ENCODE data around the gene PPIE.

Gene PPIE

GRCh38 chr1:39699419-39699818 is 39.3 kb upstream of the PPIE start:
- TF ChIP-seq, protein P1, sequence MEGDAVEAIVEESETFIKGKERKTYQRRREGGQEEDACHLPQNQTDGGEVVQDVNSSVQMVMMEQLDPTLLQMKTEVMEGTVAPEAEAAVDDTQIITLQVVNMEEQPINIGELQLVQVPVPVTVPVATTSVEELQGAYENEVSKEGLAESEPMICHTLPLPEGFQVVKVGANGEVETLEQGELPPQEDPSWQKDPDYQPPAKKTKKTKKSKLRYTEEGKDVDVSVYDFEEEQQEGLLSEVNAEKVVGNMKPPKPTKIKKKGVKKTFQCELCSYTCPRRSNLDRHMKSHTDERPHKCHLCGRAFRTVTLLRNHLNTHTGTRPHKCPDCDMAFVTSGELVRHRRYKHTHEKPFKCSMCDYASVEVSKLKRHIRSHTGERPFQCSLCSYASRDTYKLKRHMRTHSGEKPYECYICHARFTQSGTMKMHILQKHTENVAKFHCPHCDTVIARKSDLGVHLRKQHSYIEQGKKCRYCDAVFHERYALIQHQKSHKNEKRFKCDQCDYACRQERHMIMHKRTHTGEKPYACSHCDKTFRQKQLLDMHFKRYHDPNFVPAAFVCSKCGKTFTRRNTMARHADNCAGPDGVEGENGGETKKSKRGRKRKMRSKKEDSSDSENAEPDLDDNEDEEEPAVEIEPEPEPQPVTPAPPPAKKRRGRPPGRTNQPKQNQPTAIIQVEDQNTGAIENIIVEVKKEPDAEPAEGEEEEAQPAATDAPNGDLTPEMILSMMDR (IDR thresholded peaks at IDR 0.05; ENCODE audit: low read depth, low read length), result no peak

GRCh38 chr1:39700348-39700747 is 38.3 kb upstream of the PPIE start:
- DNase-seq (ENCODE audit: low read depth), result no peak
- no peak overlapping the region for H3K4me3 ChIP-seq (ENCODE audit: low read depth, low read length)
- TF ChIP-seq, protein P2, sequence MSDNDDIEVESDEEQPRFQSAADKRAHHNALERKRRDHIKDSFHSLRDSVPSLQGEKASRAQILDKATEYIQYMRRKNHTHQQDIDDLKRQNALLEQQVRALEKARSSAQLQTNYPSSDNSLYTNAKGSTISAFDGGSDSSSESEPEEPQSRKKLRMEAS (IDR thresholded peaks at IDR 0.05; ENCODE audit: low read depth, low read length), result no peak
- TF ChIP-seq, protein P1 (IDR thresholded peaks at IDR 0.05; ENCODE audit: low read depth, low read length), result no peak

More at GRCh38 chr1:39699419-39699818, 39.3 kb upstream of the PPIE start:
- H3K4me3 ChIP-seq (ENCODE audit: low read depth, low read length), result no peak overlapping the region
- DNase-seq (ENCODE audit: low read depth), result no peak

- TF ChIP-seq, protein P2 (IDR thresholded peaks at IDR 0.05; ENCODE audit: low read depth, low read length), result no peak
- TF ChIP-seq POLR2A (IDR thresholded peaks at IDR 0.05; ENCODE audit: extremely low read depth, insufficient read length), result no peak
- TF ChIP-seq, protein P1 (IDR thresholded peaks at IDR 0.05; ENCODE audit: low read depth, low read length), result no peak
- no peak overlapping the region for H3K4me3 ChIP-seq (ENCODE audit: low read depth, low read length)
- DNase-seq (ENCODE audit: low read depth), result no peak
These were observed 37.6 kb upstream of the PPIE start for GRCh38 chr1:39701049-39701439.

DNA sequence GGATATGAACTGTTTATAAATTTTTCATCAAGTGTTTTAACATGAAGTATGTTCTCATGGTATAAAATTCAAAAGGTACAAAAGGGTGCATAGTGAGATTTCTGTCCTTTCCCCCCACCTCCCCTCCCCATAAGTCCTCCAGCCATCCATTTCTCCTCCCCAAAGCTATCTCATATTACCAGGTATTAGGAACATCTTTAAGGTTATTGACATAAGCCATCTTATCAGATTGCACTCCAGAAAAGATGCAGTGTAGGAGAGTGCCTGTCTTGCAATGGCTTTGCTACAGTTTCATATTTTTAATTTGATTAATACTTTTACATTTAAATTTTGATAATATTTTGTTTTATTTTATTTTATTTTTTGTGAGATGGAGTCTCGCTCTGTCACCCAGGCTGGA is 33.9 kb upstream of the PPIE start:
- TF ChIP-seq MYC (IDR thresholded peaks at IDR 0.05; ENCODE audit: low read depth, low read length), result no peak
- TF ChIP-seq, protein P1 (IDR thresholded peaks at IDR 0.05; ENCODE audit: low read depth, low read length), result no peak
- TF ChIP-seq POLR2A (IDR thresholded peaks at IDR 0.05; ENCODE audit: extremely low read depth, insufficient read length), result no peak
- TF ChIP-seq, protein P2 (IDR thresholded peaks at IDR 0.05; ENCODE audit: low read depth, low read length), result no peak
- no peak for DNase-seq (ENCODE audit: low read depth)
- no peak overlapping the region for H3K4me3 ChIP-seq (ENCODE audit: low read depth, low read length)

DNA sequence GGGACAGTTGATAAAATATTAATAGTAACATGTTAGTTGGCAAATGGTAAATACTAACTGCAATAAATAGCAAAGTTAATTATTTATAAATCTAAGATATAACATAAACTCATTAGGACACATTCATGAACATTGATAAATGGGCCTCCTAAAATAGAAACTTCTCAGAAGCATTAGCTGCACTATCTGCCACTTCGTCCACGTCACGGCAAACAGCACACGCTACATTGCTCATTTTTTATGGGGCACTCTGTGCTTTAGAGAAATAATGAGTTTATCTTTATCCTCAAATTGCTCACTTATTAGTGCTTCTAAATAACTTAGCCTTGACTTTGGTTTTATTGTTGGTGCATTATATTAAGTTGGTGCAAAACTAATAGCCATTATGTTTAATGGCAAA is 31.2 kb upstream of the PPIE start:
- TF ChIP-seq MYC (IDR thresholded peaks at IDR 0.05; ENCODE audit: low read depth, low read length) (no peak), POLR2A (IDR thresholded peaks at IDR 0.05; ENCODE audit: extremely low read depth, insufficient read length) (no peak)
- TF ChIP-seq, protein P1 (IDR thresholded peaks at IDR 0.05; ENCODE audit: low read depth, low read length), result no peak
- TF ChIP-seq, protein P2 (IDR thresholded peaks at IDR 0.05; ENCODE audit: low read depth, low read length), result no peak
- H3K4me3 ChIP-seq (ENCODE audit: low read depth, low read length), result no peak overlapping the region
- DNase-seq (ENCODE audit: low read depth), result no peak

DNA sequence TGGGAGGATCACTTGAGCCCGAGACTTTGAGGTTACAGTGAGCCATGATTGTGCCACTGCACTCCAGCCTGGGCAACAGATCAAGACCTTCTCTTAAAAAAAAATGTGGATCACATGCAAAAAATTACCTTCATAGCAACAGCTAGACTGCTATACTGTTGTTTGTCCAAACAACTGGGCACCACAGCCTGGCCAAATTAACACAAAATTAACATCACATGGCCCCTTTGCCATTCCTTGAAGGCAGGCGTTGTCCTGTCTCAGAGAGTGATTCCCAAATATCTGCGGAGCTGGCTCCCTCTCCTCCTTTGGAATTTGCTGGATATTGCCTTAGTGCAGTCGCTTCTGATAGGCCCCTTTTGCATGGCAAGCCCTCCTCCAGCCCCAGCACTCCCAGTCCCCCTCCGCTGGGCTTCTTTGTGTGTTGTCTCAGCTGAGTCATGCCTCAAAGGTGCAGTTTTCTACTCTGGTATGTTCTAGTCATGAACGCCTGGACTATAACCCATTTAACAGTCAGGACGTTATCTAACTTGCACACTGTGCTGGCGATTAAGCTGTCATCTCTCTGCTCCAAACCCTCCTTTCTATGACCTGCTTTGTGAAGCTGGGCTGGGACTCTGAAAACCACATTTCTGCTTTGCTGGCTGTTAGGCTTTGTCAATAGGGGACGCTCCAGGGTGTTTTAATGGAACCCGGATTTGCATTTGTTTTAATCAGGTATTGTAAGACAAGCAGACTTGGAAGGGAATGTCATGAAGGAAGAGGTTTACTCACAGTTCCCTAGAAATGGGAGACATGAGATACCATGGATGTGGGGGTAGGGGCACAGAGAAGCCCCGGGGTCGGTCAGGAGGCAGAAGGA is 27.3 kb upstream of the PPIE start:
- TF ChIP-seq POLR2A (IDR thresholded peaks at IDR 0.05; ENCODE audit: extremely low read depth, insufficient read length) (no peak), MYC (IDR thresholded peaks at IDR 0.05; ENCODE audit: low read depth, low read length) (no peak)
- TF ChIP-seq, protein P2 (IDR thresholded peaks at IDR 0.05; ENCODE audit: low read depth, low read length), result no peak
- TF ChIP-seq, protein P1 (IDR thresholded peaks at IDR 0.05; ENCODE audit: low read depth, low read length), result no peak
- H3K4me3 ChIP-seq (ENCODE audit: low read depth, low read length), result no peak overlapping the region
- no peak for DNase-seq (ENCODE audit: low read depth)

Data from NB4 (cell line).